CD4-positive, alpha-beta T cell treated with Interleukin-15 for 1 hour (primary cell): Measurements from ENCODE around the gene RHOBTB3.
"Not testable (repeated sequence)": the region's sequence is repeated elsewhere in the genome, so short reads cannot be mapped to it uniquely, and the experiment has no call there.

Source experiments
- DNase-seq: peaks from one replicate; pipeline ENCODE4 v3.0.0-alpha.2; 2020

Gene RHOBTB3

DNA sequence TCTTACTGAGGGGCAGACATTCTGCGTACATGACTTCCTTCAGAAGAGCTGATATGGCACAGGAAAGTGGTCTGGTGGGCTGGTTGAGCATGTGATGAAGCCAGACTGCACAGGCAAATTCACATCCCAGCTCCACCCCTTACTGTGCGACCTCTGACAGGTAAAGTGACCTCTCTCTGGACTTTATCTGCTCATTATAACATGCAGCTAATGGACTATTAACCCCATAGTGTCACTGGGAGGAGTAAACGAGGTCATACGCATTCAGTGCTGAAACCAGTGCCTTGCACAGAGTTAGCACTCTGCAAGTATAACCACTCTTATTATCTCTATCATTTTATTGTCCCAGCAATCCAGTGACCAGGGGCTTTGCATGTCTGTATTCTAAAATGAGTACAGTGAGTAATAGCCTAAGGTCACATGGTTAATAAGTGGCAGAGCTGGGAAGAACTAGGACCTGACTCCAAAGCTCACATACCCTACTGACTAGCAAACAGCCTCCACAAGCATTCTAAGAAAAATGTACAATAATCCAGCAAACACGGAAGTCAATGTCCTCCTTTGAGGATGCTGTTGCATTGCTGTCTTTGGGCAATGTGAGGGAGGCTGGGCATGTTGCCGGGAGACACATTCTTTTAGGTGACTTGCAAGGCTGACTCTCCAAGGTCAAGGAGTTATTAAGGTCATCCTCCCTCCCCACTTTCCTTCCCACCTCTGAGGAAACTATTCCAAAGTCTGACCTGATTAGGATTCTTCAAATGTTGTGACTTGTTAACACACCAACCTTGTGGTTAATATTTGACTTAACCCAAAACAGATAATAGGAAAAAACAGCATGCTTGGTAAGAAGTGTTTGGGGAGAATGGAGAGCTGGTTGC is 72.4 kb downstream of the RHOBTB3 start:
- no peak for DNase-seq

DNA sequence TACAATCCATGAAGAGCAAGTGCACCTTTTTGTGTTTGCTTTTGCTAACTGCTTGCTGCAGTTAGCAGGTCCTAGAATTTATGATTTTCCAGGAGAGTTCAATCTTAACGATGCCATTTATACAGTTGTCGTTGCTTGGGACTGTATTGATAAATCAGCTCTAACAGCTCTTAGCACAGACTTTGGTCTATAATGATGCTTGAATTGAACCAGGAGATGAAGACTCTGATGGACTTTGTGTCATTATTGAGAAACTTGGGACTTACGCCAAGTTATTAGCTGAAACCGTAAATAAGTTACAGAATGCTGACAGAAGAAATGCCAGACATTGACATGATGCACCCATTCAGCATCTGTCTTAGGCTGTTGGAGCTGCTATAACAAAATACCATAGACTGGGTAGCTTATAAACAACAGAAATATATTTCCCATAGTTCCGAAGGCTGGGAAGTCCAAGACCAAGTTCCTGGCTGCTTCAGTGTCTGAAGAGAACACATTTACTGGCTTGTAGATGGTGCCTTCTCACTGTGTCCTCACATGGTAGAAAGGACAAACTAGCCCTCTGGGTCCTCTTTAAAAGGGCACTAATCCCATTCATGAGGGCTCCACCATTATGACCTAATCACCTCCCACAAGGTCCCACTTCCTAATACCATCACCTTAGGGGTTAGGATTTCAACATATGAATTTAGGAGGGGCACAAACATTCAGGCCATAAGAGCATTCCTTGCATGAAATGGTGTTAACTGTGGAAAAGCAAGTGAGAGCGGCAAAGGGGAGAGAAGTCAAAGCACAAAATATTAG is 73.8 kb downstream of the RHOBTB3 start:
- no peak for DNase-seq

DNA sequence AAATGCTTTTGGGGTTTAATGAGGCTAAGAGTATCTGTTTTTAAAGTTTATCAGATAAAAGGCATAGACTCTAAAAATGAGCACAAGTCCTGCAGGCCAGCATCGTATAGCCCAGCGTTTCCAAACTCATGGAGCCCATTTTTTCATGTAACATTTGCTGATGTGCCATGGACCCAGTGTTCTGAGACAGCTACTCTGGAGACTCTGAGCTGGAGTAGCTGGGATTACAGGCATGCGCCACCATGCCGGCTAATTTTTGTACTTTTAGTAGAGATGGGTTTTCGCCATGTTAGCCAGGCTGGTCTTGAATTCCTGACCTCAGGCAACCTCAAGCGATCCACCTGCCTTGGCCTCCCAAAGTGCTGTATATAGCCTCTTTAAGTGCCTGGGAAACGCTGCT is 75.6 kb downstream of the RHOBTB3 start:
- DNase-seq, result no peak

DNA sequence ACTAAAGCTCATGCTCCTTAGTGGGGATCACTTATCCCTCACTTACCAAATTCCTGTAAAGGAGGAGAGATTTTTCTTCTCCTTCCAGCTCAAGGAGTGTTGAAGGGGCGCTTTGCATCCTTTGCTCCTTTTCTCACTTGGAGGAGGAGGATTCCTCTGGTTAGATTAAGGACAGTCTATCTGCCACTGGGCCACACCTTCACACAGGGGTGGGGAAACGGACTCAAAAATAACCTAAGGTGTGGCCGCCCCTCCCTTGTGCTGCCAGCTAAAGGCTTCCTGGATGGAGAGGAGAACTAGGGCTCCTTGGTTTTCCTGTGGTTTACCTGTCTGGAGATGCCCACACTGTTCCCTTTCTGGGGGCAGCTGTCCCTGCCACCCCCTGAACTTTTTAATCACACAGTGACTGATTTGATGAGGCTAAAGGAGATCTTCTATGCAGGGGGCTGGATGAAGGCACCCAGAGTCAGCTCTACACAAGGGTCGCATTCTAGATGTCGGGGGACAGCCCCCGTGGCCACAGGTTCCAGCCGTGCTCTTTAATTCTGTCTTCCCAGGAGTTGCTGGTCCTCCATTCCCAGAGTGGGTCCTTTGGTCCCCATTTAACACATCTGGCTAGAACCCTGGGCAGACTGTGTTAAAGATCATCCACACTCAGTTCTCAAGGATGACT is 77.0 kb downstream of the RHOBTB3 start:
- DNase-seq, result no peak

DNA sequence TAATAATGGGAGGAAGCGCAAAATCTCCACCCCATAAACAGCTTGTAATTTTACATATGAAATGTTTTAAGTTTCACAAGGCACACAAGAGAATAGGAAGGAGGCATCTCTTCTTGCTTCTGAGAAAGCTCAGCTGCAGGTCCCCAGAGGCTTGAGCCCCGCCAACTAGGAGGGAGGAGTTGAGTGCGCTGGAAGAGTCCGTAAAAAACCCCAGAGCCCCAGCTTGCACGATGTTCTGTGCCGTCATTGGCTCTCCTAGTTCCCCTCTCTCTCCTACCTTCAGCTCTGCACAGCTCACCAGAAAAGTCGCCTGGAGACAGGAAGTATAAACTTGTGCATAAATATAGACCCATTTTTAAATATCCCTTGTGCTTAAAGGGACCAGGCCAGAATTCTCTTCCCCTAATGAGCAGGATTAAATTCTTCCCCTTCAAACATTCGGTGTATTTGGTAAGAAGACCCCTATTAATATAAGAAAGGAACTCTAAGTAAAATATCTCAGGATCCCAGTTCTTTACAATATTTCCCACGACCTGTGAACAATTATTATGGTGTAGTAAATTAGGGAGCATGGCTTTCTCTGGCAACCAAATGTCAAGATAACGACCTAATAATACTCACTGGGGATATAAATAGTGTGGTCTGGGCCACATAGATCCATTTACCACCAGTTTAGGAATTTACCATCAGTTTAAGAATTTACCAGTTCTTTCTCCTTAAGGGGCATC is 77.7 kb downstream of the RHOBTB3 start:
- DNase-seq, result peak; percentile 89

DNA sequence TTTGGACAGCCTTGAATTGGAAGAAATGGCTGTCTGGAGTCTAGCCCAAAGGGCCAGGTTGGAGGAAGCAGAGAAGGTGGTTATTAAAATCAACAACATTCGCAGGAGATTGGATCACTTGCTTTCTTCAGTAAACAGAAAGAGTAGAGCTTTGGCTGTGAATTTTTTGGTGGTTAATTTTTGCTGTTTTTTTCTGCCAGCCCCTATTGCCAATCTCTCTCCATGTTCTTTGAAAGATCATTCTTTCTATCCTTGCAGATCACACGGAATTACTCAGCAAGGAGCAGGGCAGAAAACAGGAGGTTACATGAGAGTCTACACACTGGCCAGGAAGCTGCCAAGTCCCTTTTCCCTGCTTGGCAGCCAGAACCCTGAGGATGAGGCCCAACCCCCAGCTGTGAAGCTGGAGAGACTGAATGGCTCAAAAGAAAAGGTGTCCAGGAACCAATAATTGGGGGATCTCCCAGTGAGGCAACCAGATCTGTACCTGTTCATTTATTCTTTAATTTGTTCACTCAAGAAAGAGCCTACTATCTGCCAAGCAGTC is 78.4 kb downstream of the RHOBTB3 start:
- no peak for DNase-seq

DNA sequence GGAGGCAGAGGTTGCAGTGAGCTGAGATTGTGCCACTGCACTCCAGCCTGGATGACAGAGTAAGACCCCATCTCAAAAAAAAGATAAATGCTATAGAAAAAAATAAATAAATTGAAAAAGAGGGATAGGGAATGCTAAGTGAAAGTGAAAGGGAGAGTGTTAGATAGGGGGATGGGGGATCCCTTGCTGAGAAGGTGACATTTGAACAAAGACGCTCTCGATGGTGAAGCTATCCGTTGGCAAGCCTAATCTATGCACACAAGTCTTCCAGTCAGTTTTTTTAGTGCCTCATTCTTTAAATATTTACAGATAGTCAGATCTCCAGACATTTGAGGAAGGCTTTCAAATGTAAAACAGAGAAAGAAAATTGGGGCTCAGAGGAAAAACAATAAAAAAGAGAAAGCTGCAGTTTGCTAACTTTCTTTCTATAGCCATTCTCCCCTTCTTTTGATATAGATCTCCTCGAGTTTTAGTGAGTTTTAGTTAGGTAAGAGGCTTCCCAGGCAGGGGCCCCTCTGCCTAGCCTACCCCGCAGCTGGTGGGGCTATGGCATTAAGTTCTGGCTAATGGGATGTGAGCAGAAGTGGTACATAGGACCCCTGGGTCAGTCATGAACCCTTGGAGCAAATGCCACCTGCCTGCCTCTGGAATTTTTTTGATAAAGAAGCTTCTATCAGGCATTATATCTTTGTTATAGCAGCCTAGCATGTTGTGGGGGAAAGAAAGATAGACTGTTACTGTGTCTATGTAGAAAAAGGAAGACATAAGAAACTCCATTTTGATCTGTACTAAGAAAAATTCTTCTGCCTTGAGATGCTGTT is 79.4 kb downstream of the RHOBTB3 start:
- DNase-seq, result no peak

DNA sequence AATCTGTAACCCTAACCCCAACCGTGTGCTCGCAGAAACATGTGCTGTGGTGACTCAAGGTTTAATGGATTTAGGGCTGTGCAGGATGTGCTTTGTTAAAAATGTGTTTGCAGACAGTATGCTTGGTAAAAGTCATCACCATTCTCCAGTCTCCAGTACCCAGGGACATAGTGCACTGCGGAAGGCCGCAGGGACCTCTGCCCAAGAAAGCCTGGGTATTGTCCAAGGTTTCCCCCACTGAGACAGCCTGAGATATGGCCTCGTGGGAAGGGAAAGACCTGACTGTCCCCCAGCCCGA is 79.9 kb downstream of the RHOBTB3 start:
- not testable (repeated sequence) for DNase-seq

DNA sequence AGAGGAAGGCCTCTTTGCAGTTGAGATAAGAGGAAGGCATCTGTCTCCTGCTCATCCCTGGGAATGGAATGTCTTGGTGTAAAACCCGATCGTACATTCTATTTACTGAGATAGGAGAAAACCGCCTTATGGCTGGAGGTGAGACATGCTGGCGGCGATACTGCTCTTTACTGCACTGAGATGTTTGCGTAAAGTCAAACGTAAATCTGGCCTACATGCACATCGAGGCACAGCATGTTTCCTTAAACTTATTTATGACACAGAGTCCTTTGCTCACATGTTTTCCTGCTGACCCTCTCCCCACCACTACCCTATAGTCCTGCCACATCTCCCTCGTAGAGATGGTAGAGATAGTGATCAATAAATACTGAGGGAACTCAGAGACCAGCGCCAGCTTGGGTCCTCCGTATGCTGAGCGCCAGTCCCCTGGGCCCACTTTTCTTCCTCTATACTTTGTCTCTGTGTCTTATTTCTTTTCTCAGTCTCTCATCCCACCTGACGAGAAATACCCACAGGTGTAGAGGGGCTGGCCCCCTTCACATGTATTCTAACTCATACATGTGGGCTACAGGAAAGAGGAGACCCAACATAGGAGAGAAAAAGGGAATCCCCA is 80.4 kb downstream of the RHOBTB3 start:
- DNase-seq, result not testable (repeated sequence)

DNA sequence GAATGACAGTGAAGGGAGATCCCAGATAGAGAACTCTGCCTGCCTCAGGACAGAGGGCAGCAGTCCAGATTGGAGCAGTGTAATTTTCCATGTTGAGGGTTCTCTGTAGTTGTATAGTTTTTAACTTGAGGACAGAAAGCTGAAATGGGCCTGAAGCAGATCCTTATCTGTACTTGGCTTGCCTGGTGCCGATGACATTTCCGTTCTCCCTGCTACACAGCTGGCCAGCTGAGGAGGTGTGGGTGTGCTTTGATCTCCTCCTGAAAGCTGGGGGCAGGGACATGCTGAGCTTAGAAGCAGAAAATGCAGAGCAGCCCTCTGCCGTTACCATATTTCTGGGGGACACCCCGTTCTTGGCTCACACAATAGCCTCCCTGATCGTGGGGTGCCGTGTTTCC is 80.9 kb downstream of the RHOBTB3 start:
- DNase-seq, result no peak

DNA sequence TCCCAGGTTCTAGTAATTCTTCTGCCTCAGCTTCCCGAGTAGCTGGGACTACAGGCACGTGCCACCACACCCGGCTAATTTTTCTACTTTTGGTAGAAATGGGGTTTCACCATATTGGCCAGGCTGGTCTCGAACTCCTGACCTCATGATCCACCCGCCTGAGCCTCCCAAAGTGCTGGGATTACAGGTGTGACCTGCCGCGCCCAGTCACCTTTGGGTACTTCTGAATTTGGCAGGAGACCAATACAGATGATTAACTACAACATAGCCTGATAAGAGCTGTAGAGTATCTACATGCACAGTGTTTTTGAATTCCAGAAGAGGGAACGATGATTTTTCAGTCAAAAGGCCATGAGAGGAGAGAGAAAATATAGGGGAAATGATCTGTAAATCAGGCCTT is 81.9 kb downstream of the RHOBTB3 start:
- DNase-seq, result not testable (repeated sequence)

DNA sequence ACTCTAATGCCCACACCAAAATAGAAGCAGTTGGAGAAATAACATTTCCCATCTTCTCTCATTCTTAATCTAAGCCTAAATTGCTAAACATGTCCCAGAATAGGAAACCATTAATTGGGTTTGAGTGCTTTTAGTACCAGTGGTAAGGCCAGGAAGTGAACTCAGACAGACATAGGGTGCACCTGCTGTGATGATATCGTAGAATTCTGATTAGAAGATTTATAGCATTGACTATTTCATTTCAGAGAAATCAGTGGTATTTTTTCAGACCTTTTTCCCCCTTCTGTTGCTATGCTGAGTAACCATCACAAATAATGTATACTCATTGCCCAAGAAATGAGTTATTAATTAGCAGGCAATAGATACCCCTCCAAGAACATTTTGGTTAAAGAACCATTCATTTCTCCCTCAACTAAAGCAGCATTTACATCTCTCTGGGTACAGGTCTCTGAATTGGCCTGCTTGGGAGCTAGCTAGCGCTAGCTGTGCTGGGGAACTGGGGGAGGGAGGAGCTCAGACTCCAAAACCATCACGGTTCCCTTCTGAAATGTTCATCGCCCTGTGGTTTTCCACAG is 84.1 kb downstream of the RHOBTB3 start:
- DNase-seq, result no peak

DNA sequence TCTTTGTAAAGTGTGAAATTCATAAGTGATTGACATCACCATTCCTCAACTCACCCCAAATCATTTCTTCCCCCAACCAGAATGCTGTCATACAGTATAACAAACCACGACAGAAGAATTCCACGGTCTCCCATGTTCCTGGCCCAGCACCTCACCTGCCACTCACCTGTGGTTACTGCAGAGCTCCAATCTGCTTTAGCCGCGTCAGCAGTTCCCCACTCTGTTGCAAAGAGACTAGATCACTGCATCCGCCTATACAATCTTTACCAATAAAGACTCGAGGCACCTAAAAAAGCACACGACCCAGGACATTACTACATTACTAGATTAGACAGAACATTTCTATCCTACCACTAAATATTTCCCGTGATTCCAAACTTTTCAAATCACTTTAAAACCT is 85.2 kb downstream of the RHOBTB3 start:
- no peak for DNase-seq

DNA sequence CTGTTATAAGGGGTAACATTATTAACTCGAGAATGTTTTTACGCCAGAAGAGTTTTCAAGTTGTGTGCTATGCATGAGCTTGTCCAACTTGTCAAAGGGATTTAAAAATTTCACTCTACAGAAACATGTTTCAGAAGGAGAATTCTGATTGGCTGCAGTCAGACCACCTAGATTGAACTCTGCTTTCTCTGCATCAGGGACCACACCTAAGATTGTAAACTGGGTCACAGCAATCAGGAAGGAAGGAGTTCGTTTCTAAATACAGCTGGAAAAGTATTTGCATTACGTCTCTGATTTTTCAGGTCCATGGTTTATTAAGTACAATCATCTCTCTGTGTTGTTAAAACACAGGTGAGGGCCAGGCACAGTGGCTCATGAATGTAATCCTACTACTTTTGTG is 85.6 kb downstream of the RHOBTB3 start:
- DNase-seq, result no peak

DNA sequence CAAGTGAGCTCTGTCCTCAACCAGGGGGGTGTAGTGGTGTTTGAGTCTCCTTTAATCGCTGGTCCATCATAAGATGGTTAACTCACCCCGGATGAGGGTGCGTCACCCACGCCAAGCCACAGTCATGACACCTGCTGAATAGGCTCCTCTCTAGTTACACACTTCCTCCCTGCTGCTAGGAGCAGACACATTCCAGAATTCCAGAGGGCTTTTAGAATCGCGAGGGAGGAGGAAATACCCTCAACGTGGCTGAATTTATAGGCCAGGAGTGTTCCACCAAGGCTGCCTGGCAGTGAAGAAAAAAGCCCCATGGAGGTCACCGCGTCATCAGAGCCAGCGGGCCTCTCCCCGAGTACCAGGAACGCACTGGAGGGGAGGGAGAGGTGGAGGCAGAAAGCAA is 86.3 kb downstream of the RHOBTB3 start:
- DNase-seq, result no peak

DNA sequence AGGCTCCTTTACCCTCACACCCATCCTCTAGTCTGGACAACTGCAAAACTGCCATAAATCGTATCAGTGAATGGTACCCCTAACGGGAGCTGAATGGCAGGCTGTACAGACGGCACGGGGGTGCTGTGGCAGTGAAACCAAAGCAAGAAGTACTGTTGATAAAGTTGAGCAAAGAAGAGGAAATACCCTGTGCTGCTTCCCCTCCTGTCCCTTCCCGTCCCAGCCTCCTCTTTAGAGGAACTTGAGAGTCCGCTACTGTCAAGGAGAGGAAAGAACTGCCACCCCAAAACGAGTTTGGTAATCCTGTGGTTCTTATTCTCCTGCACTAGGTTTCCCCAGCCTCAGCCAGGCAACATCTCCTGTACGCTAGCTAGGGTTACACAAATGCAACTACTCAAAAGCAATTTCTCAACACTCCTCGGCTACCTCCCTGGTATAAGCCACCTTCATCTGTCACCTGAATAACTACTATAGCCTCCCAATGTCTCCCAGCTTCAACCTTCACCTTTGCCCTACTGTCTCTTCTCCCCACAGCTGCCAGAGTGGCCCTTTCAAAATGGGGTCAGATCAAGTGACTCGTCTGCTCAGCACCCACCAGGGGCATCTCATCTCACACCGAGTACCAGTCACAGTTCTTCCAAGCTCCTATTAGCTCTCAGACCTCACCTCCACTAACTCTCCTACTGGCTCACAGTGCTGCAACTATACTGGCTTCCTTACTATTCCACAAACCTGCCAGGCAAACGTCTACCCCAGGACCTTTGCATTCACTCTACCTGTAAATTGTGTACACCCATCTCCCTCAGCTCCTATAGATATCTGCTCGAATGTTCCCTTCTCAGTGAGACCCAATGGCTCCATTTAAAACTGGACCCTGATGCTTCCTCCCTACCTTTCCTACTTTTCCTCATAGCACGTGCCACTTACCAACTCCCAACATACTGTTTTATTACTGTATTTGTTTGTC is 87.3 kb downstream of the RHOBTB3 start:
- DNase-seq, result peak; percentile 58

DNA sequence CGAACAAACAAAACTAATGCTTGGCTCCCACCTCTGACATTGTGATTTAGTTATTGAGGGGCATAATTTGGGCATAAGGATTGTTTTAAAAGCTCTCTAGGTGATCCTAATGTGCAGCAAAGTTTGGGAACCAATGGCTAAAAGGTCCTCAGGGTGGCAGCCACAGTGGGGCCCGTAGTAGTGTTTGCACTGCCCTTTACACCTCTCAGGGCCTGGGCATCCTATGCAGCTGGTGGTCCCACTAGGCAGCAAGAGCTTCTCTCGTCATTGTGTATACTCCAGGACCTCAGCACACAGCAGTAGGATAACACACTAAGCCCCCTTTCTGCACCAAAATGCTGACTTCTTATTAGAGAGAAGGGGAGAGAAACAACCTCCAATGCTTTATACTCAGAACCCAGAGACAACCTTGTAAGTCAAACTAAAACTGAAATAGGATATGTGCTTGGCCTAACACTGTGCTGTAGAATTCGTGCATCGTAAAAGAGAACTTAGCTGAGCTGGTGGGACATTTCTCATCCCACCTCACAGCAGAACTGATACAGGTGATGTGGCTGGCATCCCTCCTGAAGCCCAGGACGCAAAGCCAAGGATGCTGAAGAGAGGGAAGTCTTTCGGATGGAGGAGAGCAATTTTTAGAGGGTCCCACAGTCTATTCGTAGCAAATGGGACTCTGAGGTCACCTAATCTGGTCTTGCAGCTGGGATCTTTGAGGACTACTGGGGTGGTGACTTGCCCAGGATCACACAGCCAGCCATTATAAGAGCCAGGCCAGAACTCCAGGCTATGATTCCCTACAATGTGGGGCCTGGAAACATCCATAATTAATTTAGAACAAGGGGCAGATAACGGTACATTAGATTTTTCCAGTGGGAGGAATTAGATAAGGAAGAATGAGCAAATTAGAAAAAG is 90.2 kb downstream of the RHOBTB3 start:
- DNase-seq, result no peak

DNA sequence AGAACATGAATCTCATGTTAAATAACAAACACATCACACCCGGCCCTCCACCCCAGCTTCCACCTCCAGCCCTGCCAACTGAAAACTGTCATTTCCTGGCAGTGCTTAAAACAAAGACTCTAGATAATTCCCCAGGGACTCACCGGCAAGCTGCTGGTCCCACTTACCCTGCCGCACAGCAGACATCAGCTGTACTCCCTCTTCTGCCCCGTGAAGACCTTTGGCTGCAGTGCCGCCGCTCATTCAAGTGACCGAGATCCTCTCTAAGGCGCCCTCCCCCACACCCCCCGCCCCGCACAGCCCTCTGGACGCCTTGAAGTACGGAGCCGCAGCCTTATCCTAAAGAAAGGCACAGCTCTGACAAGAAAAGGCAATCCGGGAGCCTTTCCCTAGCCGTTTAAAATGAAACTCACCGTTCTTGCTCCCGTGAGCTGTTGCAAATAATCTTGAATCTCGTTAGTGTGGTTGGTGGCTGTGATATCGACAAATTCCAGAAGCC is 91.0 kb downstream of the RHOBTB3 start:
- peak; percentile 52 for DNase-seq
